ENCODE measurements around the gene GPSM1. TPM values are rescaled to one million over a fixed set of nuclear protein-coding genes. Genes with fewer than 3 reads are reported as not detected.

GPSM1 gene
- total RNA-seq, 1 donor from 2014 or later: 27.0 TPM

- DNase-seq: no peak
These were observed 47.8 kb downstream of the GPSM1 start for GRCh38 chr9:136375096-136375495.

GRCh38 chr9:136376457-136376856 lies 49.1 kb downstream of the GPSM1 start:
- DNase-seq: no peak

GRCh38 chr9:136377341-136378169 lies 50.2 kb downstream of the GPSM1 start:
- DNase-seq: no peak

- no peak for DNase-seq
These were observed 51.0 kb downstream of the GPSM1 start for GRCh38 chr9:136378170-136379002.

- DNase-seq: no peak
These were observed 51.6 kb downstream of the GPSM1 start for GRCh38 chr9:136379003-136379287.

- no peak for DNase-seq
These were observed 52.1 kb downstream of the GPSM1 start for GRCh38 chr9:136379401-136379800.

GRCh38 chr9:136379891-136380290 lies 52.6 kb downstream of the GPSM1 start:
- no peak for DNase-seq

- no peak for DNase-seq
These were observed 53.0 kb downstream of the GPSM1 start for GRCh38 chr9:136380381-136380780.

GRCh38 chr9:136381311-136381710 lies 54.0 kb downstream of the GPSM1 start:
- no peak for DNase-seq

GRCh38 chr9:136381966-136382513 lies 54.7 kb downstream of the GPSM1 start:
- no peak for DNase-seq

- no peak for DNase-seq
These were observed 56.1 kb downstream of the GPSM1 start for GRCh38 chr9:136383436-136383835.

GRCh38 chr9:136385015-136385414 lies 57.7 kb downstream of the GPSM1 start:
- no peak for DNase-seq

GRCh38 chr9:136386018-136386417 lies 58.7 kb downstream of the GPSM1 start:
- no peak for DNase-seq

GRCh38 chr9:136387217-136387616 lies 59.9 kb downstream of the GPSM1 start:
- no peak for DNase-seq

GRCh38 chr9:136389396-136389795 lies 62.1 kb downstream of the GPSM1 start:
- no peak for DNase-seq

GRCh38 chr9:136391737-136392537 lies 64.6 kb downstream of the GPSM1 start:
- no peak for DNase-seq

- no peak for DNase-seq
These were observed 65.5 kb downstream of the GPSM1 start for GRCh38 chr9:136392538-136393449.

- no peak for DNase-seq
These were observed 66.2 kb downstream of the GPSM1 start for GRCh38 chr9:136393531-136393930.

- DNase-seq: no peak
These were observed 67.1 kb downstream of the GPSM1 start for GRCh38 chr9:136394312-136395019.

GRCh38 chr9:136395020-136395340 lies 67.6 kb downstream of the GPSM1 start:
- no peak for DNase-seq
